ENCODE results near the gene CD22. TPM values are rescaled to one million over a fixed set of nuclear protein-coding genes. Genes with fewer than 3 reads are reported as not detected.

Gene CD22
- polyA plus RNA-seq, 1 donor from 2014 or later: not detected

- Histone ChIP-seq H3K9me2 (ENCODE audit: insufficient read depth, low read length) (no peaks in the 10 kb centered on the region), H3K9ac (ENCODE audit: low read length) (no peak overlapping the region), H2AFZ (ENCODE audit: low read depth, low read length) (no peak overlapping the region), H3K79me2 (replicated peaks; ENCODE audit: insufficient read depth, low read length) (no peaks in the 10 kb centered on the region), H3K9me3 (ENCODE audit: low read length) (no peaks in the 10 kb centered on the region), H3K36me3 (ENCODE audit: insufficient read depth, low read length) (no peaks in the 10 kb centered on the region), H3K4me2 (ENCODE audit: low read length) (no peak overlapping the region), H3F3A (ENCODE audit: insufficient read depth, low read length, poor library complexity, severe bottlenecking) (no peaks in the 10 kb centered on the region), H3K4me3 (ENCODE audit: low read length) (no peak overlapping the region), H3K27ac (ENCODE audit: low read length) (no peak overlapping the region), H4K20me1 (ENCODE audit: insufficient read depth) (no peaks in the 10 kb centered on the region), H3K27me3 (ENCODE audit: insufficient read depth, low read depth, low read length) (no peaks in the 10 kb centered on the region)
- TF ChIP-seq MXI1 (conservative IDR thresholded peaks at IDR 0.05; ENCODE audit: poor library complexity, severe bottlenecking) (no peak), EZH2 (IDR thresholded peaks at IDR 0.05; ENCODE audit: borderline replicate concordance, insufficient read depth, low read length, poor library complexity, severe bottlenecking) (no peak), SMC3 (conservative IDR thresholded peaks at IDR 0.05; ENCODE audit: poor library complexity) (no peak), CTCF (IDR thresholded peaks at IDR 0.05; ENCODE audit: poor library complexity, severe bottlenecking) (no peak), TAF1 (IDR thresholded peaks at IDR 0.05; ENCODE audit: low read depth) (no peak), REST (IDR thresholded peaks at IDR 0.05; ENCODE audit: borderline replicate concordance) (no peak), POLR2AphosphoS5 (IDR thresholded peaks at IDR 0.05) (no peak), RAD21 (conservative IDR thresholded peaks at IDR 0.05) (no peak), EP300 (conservative IDR thresholded peaks at IDR 0.05; ENCODE audit: poor library complexity, severe bottlenecking) (no peak)
These were observed 40.1 kb upstream of the CD22 start for GRCh38 chr19:35288906-35289305.

- Histone ChIP-seq H3K4me2 (ENCODE audit: low read length) (no peak overlapping the region), H2AFZ (ENCODE audit: low read depth, low read length) (no peak overlapping the region), H3K9ac (ENCODE audit: low read length) (no peak overlapping the region)
These were observed 38.4 kb upstream of the CD22 start for GRCh38 chr19:35290381-35291127.

More at GRCh38 chr19:35290381-35291127, 38.4 kb upstream of the CD22 start:
- H3K27me3 ChIP-seq (ENCODE audit: insufficient read depth, low read depth, low read length): no peaks in the 10 kb centered on the region
- no peaks in the 10 kb centered on the region for H3K36me3 ChIP-seq (ENCODE audit: insufficient read depth, low read length)
- TF ChIP-seq REST (IDR thresholded peaks at IDR 0.05; ENCODE audit: borderline replicate concordance) (no peak), TAF1 (IDR thresholded peaks at IDR 0.05; ENCODE audit: low read depth) (no peak), MXI1 (conservative IDR thresholded peaks at IDR 0.05; ENCODE audit: poor library complexity, severe bottlenecking) (no peak), EP300 (conservative IDR thresholded peaks at IDR 0.05; ENCODE audit: poor library complexity, severe bottlenecking) (no peak), EZH2 (IDR thresholded peaks at IDR 0.05; ENCODE audit: borderline replicate concordance, insufficient read depth, low read length, poor library complexity, severe bottlenecking) (no peak), SMC3 (conservative IDR thresholded peaks at IDR 0.05; ENCODE audit: poor library complexity) (no peak), CTCF (IDR thresholded peaks at IDR 0.05; ENCODE audit: poor library complexity, severe bottlenecking) (no peak), POLR2AphosphoS5 (IDR thresholded peaks at IDR 0.05) (no peak), RAD21 (conservative IDR thresholded peaks at IDR 0.05) (no peak)
- H4K20me1 ChIP-seq (ENCODE audit: insufficient read depth): no peaks in the 10 kb centered on the region
- H3K4me3 ChIP-seq (ENCODE audit: low read length): no peak overlapping the region
- no peaks in the 10 kb centered on the region for H3K9me3 ChIP-seq (ENCODE audit: low read length)
- H3K79me2 ChIP-seq (replicated peaks; ENCODE audit: insufficient read depth, low read length): no peaks in the 10 kb centered on the region
- H3K27ac ChIP-seq (ENCODE audit: low read length): no peak overlapping the region
- H3F3A ChIP-seq (ENCODE audit: insufficient read depth, low read length, poor library complexity, severe bottlenecking): no peaks in the 10 kb centered on the region
- H3K9me2 ChIP-seq (ENCODE audit: insufficient read depth, low read length): no peaks in the 10 kb centered on the region

Measured in neural cell (in vitro differentiated cells).